ENCODE data around the gene GPR37. TPM values are rescaled to one million over a fixed set of nuclear protein-coding genes. Genes with fewer than 3 reads are reported as not detected.

The GPR37 gene
- total RNA-seq, 1 experiment from 2014 or later = 1.6 TPM

DNA sequence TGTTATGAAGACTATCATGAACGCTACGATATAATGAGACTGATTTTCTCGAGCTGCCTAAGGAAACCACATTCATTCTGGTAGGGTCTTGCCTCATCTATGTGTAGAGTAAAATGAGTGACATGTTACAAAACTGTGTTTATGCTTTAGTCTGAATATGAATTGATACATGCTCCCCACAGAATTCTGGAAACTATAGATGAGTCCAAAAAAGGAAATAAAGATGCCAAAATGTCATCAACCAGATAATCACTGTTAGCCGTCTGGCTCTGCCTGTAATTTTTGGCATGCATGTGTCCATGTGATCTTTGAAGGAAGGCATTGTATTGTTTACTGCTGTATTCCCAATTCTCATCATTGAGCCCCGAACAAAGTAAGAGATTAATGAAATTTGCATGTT, 42.6 kb upstream of the GPR37 start:
- H2BK120ac ChIP-seq (ENCODE audit: low read depth, low read length, poor library complexity, severe bottlenecking) = no peak overlapping the region
- no peak overlapping the region for H3K9ac ChIP-seq (ENCODE audit: extremely low read depth, insufficient read length, low read length)
- H3K4me1 ChIP-seq (ENCODE audit: insufficient read depth, low read length) = no peaks in the 10 kb centered on the region; the same call in 1 of the 2 replicates
- no peak overlapping the region for H4K91ac ChIP-seq (ENCODE audit: insufficient read length, low read depth, low read length)
- H3K18ac ChIP-seq (ENCODE audit: insufficient read length, low read depth, low read length) = no peak overlapping the region
- H3K4ac ChIP-seq (ENCODE audit: low read depth, low read length) = no peak overlapping the region
- no peak overlapping the region for H2BK20ac ChIP-seq (ENCODE audit: low read depth, low read length, poor library complexity, severe bottlenecking)
- H3K27me3 ChIP-seq (ENCODE audit: insufficient read depth, low read length) = no peaks in the 10 kb centered on the region
- no peak overlapping the region for H2BK5ac ChIP-seq (ENCODE audit: insufficient read length, low read length)
- no peaks in the 10 kb centered on the region for H3K9me3 ChIP-seq (ENCODE audit: control insufficient read depth, low read depth, low read length)
- H3K23ac ChIP-seq (ENCODE audit: insufficient read length, low read depth, low read length) = no peak overlapping the region
- no peaks in the 10 kb centered on the region for H3K23me2 ChIP-seq (ENCODE audit: insufficient read length, low read depth, low read length, poor library complexity, severe bottlenecking)
- no peaks in the 10 kb centered on the region for H3K79me1 ChIP-seq (ENCODE audit: insufficient read depth, low read depth, low read length, poor library complexity, severe bottlenecking)
- H2BK15ac ChIP-seq (ENCODE audit: low read depth, low read length) = no peak overlapping the region
- no peak overlapping the region for H3K14ac ChIP-seq (ENCODE audit: insufficient read depth, low read length)
- H4K5ac ChIP-seq (ENCODE audit: insufficient read length, low read depth, low read length) = no peak overlapping the region
- H3K27ac ChIP-seq (ENCODE audit: insufficient read length, low read depth, low read length) = no peak overlapping the region
- H3K79me2 ChIP-seq (ENCODE audit: insufficient read depth, low read length) = no peaks in the 10 kb centered on the region
- TF ChIP-seq, protein P1, sequence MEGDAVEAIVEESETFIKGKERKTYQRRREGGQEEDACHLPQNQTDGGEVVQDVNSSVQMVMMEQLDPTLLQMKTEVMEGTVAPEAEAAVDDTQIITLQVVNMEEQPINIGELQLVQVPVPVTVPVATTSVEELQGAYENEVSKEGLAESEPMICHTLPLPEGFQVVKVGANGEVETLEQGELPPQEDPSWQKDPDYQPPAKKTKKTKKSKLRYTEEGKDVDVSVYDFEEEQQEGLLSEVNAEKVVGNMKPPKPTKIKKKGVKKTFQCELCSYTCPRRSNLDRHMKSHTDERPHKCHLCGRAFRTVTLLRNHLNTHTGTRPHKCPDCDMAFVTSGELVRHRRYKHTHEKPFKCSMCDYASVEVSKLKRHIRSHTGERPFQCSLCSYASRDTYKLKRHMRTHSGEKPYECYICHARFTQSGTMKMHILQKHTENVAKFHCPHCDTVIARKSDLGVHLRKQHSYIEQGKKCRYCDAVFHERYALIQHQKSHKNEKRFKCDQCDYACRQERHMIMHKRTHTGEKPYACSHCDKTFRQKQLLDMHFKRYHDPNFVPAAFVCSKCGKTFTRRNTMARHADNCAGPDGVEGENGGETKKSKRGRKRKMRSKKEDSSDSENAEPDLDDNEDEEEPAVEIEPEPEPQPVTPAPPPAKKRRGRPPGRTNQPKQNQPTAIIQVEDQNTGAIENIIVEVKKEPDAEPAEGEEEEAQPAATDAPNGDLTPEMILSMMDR (conservative IDR thresholded peaks at IDR 0.05) = no peak
- Mint-ChIP-seq H3K36me3 (ENCODE audit: insufficient read depth in 1 of 3, low read depth in 3 of 3) (no peaks in the 10 kb centered on the region), H3K4me3 (no peak overlapping the region), H3K27ac (no peak overlapping the region), H3K9me3 (no peaks in the 10 kb centered on the region; a peak in 1 of 5 replicates), H3K4me1 (peaks cover 42 to 55% of the 10 kb centered on the region in 2 experiments), H3K27me3 (ENCODE audit: low read depth) (no peaks in the 10 kb centered on the region)
- no peaks in the 10 kb centered on the region for H4K20me1 ChIP-seq (ENCODE audit: control insufficient read depth, insufficient read depth, insufficient read length)
- no peak overlapping the region for H2AK5ac ChIP-seq (ENCODE audit: insufficient read length, low read length)
- no peak overlapping the region for H2BK12ac ChIP-seq (ENCODE audit: insufficient read length, low read depth, low read length)
- H3K56ac ChIP-seq (ENCODE audit: insufficient read length, low read depth, low read length) = no peak overlapping the region
- WGBS (ENCODE audit: extremely low coverage, insufficient read length, low lambda C conversion rate) = no CpG with 5 or more reads among the region's 5 CpGs
- DNase-seq = no peak
- no peak overlapping the region for H4K8ac ChIP-seq (replicated peaks; ENCODE audit: insufficient read length, low read depth, low read length)
- no peak overlapping the region for H3T11ph ChIP-seq (ENCODE audit: low read length)
- no peak overlapping the region for H3K4me2 ChIP-seq (ENCODE audit: insufficient read depth, insufficient read length, low read length)
- H2AFZ ChIP-seq (ENCODE audit: low read length) = no peak overlapping the region

Measured in H9 (cell line).